ENCODE results near the gene PDXK. TPM values are rescaled to one million over a fixed set of nuclear protein-coding genes. Genes with fewer than 3 reads are reported as not detected.
A peak's percentile ranks its signal among the peaks of the same experiment; 100 is the strongest.

PDXK gene
- total RNA-seq, 1 experiment from 2014 or later: 114 TPM

GRCh38 chr21:43775190-43775589 lies 56.3 kb downstream of the PDXK start:
- peak overlapping the region; percentile 95 for H3K4me3 ChIP-seq (ENCODE audit: low read depth, low read length, poor library complexity, severe bottlenecking)
- H3K27ac ChIP-seq (ENCODE audit: low read depth, low read length, poor library complexity, severe bottlenecking): no peak overlapping the region
- peaks cover 27% of the 10 kb centered on the region for H3K4me1 ChIP-seq (ENCODE audit: insufficient read depth, low read length, poor library complexity, severe bottlenecking)
- H3K27me3 ChIP-seq (replicated peaks; ENCODE audit: insufficient read depth, low read depth, low read length, poor library complexity): no peaks in the 10 kb centered on the region
- peaks cover 23% of the 10 kb centered on the region for H3K36me3 ChIP-seq (ENCODE audit: insufficient read depth, low read length, poor library complexity, severe bottlenecking)
- BruUV-seq (replicated peaks): no TSS peak
- ChIA-PET CTCF (no interaction called here), POLR2A (ENCODE audit: low non-redundant PET) (no interaction called here)
- no peak for DNase-seq (ENCODE audit: low spot score)
- no peak for TF ChIP-seq EZH2 (IDR thresholded peaks at IDR 0.05; ENCODE audit: borderline replicate concordance, low read depth, low read length, poor library complexity, severe bottlenecking)
- TF ChIP-seq, protein P1, sequence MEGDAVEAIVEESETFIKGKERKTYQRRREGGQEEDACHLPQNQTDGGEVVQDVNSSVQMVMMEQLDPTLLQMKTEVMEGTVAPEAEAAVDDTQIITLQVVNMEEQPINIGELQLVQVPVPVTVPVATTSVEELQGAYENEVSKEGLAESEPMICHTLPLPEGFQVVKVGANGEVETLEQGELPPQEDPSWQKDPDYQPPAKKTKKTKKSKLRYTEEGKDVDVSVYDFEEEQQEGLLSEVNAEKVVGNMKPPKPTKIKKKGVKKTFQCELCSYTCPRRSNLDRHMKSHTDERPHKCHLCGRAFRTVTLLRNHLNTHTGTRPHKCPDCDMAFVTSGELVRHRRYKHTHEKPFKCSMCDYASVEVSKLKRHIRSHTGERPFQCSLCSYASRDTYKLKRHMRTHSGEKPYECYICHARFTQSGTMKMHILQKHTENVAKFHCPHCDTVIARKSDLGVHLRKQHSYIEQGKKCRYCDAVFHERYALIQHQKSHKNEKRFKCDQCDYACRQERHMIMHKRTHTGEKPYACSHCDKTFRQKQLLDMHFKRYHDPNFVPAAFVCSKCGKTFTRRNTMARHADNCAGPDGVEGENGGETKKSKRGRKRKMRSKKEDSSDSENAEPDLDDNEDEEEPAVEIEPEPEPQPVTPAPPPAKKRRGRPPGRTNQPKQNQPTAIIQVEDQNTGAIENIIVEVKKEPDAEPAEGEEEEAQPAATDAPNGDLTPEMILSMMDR (conservative IDR thresholded peaks at IDR 0.05; ENCODE audit: low read depth, low read length): no peak
- intact Hi-C loops (cut with micrococcal nuclease; ENCODE audit: unreplicated experiment): no loop called here
- no peaks in the 10 kb centered on the region for H3K9me3 ChIP-seq (ENCODE audit: low read depth, low read length, poor library complexity, severe bottlenecking)

GRCh38 chr21:43775795-43776430 lies 57.0 kb downstream of the PDXK start, which contains the start of gene CSTB:
Gene CSTB (minus strand): TSS chr21:43776308. CDS start chr21:43776269, 39 bp downstream.
- peak; percentile 90 for DNase-seq (ENCODE audit: low spot score)
- no TSS peak for BruUV-seq (replicated peaks)
- Histone ChIP-seq H3K27me3 (replicated peaks; ENCODE audit: insufficient read depth, low read depth, low read length, poor library complexity) (no peaks in the 10 kb centered on the region), H3K4me1 (ENCODE audit: insufficient read depth, low read length, poor library complexity, severe bottlenecking) (peaks cover 25% of the 10 kb centered on the region), H3K4me3 (ENCODE audit: low read depth, low read length, poor library complexity, severe bottlenecking) (peak within 1 kb of the TSS; percentile 95), H3K27ac (ENCODE audit: low read depth, low read length, poor library complexity, severe bottlenecking) (peak within 1 kb of the TSS; percentile 92), H3K9me3 (ENCODE audit: low read depth, low read length, poor library complexity, severe bottlenecking) (no peaks in the 10 kb centered on the region), H3K36me3 (ENCODE audit: insufficient read depth, low read length, poor library complexity, severe bottlenecking) (peaks cover 23% of the 10 kb centered on the region)
- TF ChIP-seq EZH2 (IDR thresholded peaks at IDR 0.05; ENCODE audit: borderline replicate concordance, low read depth, low read length, poor library complexity, severe bottlenecking): no peak
- TF ChIP-seq, protein P1 (conservative IDR thresholded peaks at IDR 0.05; ENCODE audit: low read depth, low read length): no peak
- ChIA-PET CTCF (no interaction called here), POLR2A (ENCODE audit: low non-redundant PET) (no interaction called here)
- intact Hi-C loops (cut with micrococcal nuclease; ENCODE audit: unreplicated experiment): no loop called here

- TF ChIP-seq, protein P1 (conservative IDR thresholded peaks at IDR 0.05; ENCODE audit: low read depth, low read length): no peak
- TF ChIP-seq EZH2 (IDR thresholded peaks at IDR 0.05; ENCODE audit: borderline replicate concordance, low read depth, low read length, poor library complexity, severe bottlenecking): no peak
- no peaks in the 10 kb centered on the region for H3K9me3 ChIP-seq (ENCODE audit: low read depth, low read length, poor library complexity, severe bottlenecking)
- ChIA-PET POLR2A (ENCODE audit: low non-redundant PET) (no interaction called here), CTCF (no interaction called here)
- no peak for DNase-seq (ENCODE audit: low spot score)
- BruUV-seq (replicated peaks): no TSS peak
- H3K4me3 ChIP-seq (ENCODE audit: low read depth, low read length, poor library complexity, severe bottlenecking): no peak overlapping the region
- peaks cover 6% of the 10 kb centered on the region for H3K4me1 ChIP-seq (ENCODE audit: insufficient read depth, low read length, poor library complexity, severe bottlenecking)
- H3K27ac ChIP-seq (ENCODE audit: low read depth, low read length, poor library complexity, severe bottlenecking): no peak overlapping the region
- H3K27me3 ChIP-seq (replicated peaks; ENCODE audit: insufficient read depth, low read depth, low read length, poor library complexity): no peaks in the 10 kb centered on the region
- intact Hi-C loops (cut with micrococcal nuclease; ENCODE audit: unreplicated experiment): no loop called here
- peaks cover 16% of the 10 kb centered on the region for H3K36me3 ChIP-seq (ENCODE audit: insufficient read depth, low read length, poor library complexity, severe bottlenecking)
These were observed 59.0 kb downstream of the PDXK start for GRCh38 chr21:43777953-43778352.

Measured in A673 (cell line).